T-helper 9 cell (primary cell): ENCODE data around the gene MYOC.
"Not testable (repeated sequence)": the region's sequence is repeated elsewhere in the genome, so short reads cannot be mapped to it uniquely, and the experiment has no call there.

Experiments
- DNase-seq: peaks from one replicate; pipeline ENCODE4 v3.0.0-alpha.2; 2020
- total RNA-seq, 2 donors: gene quantifications; one replicate each; lab custom pipeline; 2026; lab: John Stamatoyannopoulos, UW

The MYOC gene
- total RNA-seq: 0 reads per million in 2 donors

DNA sequence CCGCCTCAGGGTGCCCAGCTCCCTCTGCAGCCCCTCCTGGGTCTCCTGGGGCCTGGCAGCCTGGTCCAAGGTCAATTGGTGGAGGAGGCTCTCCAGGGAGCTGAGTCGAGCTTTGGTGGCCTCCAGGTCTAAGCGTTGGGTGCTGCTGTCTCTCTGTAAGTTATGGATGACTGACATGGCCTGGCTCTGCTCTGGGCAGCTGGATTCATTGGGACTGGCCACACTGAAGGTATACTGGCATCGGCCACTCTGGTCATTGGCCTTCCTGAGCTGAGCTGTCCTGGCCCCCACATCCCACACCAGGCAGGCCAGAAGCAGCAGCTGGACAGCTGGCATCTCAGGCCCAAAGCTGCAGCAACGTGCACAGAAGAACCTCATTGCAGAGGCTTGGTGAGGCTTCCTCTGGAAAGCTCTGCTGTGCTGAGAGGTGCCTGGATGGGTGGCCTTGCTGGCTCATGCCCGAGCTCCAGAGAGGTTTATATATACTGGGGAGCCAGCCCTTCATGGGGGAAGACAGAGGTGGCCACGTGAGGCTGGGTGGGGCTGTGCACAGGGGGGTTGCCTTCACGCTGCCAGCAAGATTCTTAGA, at the start of gene MYOC:
TSS of gene MYOC (minus strand) at position 455 of the 589 bp plus-strand sequence. CDS start at position 378, 77 bp downstream.
- DNase-seq: no peak

DNA sequence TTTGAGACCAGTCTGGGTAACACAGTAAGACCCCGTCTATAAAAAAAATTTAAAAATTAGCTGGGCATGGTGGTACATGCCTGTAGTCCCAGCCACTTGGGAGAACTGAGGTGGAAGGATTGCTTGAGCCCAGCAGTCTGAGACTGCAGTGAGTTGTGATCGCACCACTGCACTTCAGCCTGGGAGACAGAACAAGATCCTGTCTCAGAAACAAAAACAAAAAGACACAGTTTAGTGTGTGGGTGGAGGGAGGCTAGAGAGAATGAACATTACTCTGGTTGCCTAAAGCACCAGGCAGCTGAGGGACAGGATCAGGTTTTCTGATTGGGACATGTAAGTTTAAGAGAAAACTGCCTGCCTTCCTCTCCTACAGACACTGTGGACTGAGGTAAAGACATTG, 47.0 kb upstream of the MYOC start:
- no peak for DNase-seq

DNA sequence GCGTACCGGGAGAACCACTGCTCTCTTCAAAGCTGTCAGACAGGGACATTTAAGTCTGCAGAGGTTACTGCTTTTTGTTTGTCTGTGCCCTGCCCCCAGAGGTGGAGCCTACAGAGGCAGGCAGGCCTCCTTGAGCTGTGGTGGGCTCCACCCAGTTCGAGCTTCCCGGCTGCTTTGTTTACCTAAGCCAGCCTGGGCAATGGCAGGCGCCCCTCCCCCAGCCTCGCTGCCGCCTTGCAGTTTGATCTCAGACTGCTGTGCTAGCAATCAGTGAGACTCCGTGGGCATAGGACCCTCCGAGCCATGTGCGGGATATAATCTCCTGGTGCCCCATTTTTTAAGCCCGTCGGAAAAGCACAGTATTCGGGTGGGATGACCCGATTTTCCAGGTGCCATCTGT, 43.3 kb upstream of the MYOC start:
- not testable (repeated sequence) for DNase-seq

DNA sequence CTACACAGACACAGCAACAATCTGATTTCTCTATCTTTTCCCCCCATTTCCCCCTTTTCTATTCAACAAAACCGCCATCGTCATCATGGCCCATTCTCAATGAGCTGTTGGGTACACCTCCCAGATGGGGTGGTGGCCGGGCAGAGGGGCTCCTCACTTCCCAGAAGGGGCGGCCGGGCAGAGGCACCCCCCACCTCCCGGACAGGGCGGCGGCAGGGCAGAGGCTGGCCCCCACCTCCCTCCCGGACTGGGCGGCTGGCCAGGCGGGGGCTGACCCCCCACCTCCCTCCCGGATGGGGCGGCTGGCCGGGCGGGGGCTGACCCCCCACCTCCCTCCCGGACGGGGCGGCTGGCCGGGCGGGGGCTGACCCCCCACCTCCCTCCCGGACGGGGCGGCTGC, 41.1 kb upstream of the MYOC start:
- DNase-seq: not testable (repeated sequence)

DNA sequence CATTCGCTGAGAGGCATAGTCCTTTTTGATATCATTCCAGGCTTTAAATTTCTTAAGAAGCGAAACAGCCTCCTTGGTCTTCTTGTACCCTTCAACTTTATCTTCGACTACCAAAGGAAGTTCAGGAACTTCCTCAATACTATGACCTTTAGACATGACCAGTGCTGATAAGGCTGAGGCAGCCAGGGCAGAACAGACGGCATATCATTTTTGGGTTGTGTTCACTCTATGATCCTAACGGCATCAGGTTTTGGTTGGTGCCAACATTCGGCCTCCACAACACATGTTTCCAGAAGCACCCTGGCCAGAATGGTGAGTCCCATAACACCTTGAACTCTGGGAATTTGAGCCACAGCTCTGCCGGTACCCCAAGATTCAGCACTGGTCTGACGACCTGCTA, 31.4 kb upstream of the MYOC start:
- no peak for DNase-seq

DNA sequence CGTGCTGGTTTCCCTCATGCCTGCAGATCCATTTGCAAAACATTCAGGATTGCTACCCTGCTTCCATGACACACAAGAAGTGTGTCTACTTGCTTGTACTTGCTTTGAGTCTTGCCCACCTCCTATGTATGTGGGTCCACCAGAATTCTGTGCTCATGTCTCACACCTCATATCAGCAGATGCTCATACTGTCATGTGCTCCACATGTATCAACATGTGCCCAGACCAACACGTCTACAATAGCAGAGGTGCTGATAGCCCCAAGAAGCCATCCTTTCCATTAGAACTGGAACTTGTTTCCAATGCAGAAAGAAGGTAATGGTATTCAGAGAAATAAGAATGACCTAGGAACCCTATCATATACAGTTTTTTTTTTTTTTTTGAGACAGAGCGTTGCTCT, 27.9 kb upstream of the MYOC start:
- DNase-seq: no peak

DNA sequence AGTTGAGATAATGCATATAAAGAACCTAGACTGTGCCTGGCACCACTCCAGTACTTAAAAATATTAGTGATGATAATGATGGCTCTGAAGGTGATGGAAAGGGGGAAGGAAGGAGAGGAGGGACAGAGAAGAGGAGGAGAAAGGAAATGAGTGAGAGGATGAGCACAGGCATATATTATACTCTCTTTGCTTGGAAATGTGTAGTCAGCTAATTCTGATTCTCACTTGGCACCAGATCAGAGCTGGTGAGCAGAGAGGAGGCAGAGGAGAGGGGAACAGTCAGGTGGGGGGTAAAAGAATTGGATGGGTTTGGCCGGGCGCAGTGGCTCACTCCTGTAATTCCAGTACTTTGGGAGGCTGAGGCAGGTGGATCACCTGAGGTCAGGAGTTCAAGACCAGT, 24.3 kb upstream of the MYOC start:
- DNase-seq: no peak

DNA sequence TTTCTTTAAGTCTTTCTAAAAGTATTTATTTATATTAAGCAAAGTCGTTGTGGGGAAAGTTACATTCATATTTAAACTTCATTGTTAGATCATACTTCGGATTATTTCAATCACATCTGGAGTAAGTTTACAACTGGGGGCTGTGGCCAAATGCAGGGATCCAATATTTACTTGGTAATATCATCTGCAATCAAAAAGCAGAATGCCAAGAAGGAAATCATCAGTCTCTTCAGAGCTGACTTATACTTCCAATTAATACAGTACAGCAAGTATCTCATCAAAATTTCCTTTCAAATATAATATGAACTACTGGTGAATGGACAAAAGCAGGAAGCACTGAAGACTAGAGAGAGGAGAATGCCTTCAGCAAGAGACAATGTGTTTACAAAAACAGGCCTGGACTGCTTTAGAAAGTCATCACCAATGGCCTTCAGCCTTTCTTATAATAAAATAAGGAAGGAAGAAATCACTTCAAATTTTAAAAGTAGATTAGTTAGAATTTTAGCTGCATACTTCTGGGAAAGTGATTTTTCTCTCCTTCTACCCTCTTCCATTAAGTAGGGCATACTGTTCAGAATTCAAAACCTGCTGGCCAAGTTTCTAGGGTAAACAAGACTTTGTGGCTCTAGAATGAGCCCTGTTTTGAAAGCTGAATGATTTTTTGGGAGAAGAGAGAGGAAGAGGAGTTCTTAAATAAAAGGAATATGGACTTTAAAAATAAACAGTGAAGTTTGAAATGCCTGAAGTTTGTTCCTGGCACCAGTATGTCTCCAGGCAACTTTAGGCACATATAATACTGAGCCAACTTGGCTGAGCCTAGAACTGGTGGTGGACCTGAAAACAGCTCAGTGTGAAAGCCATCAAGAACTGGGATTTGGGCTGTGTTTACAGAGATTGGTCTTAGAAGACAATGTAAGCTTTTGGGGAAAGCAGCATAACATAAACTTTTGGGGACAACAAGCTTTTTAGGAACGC, 22.2 kb upstream of the MYOC start:
- DNase-seq: no peak

DNA sequence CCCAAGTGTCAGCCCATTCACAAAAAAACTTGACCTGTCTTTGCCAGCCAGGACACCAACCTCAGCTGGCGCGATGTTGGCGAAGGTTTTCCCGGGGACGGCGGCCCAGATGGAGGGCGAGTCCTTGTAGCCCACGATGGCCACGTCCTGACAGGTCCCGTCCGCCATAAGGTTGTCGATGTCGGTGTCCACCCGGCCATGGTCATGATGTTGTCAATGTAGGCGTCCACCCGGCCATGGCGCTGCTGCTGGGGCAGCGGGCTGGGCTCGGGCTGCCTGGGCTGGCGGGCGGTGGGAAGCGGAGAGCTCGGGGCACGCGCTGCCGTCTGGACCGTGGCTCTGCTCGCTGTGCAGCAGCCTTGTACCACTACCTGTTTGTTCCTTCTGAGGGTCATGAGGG, 18.3 kb upstream of the MYOC start:
- DNase-seq: no peak

DNA sequence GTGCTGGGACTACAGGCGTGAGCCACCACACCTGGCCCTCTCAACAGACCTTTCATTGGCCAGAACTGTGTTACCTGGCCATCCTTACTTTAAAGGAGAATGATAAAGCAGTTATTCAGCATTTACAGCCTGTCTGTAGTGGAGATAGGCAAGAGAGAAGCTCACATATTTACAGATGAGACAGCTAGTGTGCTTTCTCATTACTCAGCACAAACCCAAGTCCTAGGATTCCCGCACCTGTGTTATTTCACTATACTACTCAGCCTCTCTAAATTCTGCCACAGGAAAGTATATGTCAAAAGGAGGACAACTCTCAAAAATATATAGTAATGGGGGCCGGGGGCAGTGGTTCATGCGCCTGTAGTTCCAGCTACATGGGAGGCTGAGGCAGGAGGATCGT, 15.9 kb upstream of the MYOC start:
- DNase-seq: no peak

DNA sequence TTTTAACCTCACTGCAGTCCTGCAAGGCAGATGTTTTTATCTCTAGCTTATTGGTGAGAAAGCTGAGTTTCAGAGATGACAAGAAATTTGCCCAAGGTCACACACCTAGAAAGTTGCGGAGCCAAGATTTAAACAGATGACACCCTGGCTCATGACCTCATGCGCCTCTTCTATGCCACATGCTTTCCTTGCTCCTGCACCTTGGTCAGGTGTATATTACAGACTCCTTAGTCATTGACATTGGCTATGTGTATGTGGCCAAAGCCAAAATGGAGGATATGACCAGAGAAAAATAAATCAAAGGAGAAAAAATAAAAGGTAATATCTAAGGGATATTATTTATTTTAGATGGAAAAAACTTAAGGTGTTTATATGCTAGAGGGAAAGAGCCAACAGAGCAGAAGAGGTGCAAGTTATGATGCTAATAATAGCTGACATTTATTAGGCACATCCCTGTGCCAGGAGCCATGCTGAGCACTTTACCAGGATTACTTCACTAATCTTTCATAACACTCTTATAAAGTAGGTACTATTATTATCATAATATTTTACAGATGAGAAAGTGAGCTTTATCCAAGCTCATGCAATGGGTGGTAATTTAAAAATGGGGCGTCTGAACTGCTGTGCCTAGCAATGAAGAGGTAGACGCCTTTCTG, 13.8 kb upstream of the MYOC start:
- DNase-seq: no peak

DNA sequence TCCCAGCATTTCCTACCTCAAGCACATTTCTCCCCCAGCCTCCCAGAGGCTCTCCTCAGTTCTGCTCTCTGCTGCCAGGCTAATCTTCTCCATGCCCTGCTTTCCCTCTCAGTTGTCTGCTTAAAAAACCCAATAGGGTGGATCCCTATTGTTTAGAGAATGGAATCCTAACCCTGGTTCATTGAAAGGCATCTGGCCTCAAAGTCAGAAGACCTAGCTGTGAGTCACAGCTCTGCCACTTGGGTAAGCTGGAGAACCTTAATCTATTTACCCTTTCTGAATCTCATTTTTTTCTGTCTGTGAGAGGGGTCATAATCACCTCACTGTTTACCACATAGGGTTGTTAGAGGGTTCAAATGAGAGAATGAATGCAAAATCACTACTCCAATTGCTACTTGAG, 12.5 kb upstream of the MYOC start:
- no peak for DNase-seq

DNA sequence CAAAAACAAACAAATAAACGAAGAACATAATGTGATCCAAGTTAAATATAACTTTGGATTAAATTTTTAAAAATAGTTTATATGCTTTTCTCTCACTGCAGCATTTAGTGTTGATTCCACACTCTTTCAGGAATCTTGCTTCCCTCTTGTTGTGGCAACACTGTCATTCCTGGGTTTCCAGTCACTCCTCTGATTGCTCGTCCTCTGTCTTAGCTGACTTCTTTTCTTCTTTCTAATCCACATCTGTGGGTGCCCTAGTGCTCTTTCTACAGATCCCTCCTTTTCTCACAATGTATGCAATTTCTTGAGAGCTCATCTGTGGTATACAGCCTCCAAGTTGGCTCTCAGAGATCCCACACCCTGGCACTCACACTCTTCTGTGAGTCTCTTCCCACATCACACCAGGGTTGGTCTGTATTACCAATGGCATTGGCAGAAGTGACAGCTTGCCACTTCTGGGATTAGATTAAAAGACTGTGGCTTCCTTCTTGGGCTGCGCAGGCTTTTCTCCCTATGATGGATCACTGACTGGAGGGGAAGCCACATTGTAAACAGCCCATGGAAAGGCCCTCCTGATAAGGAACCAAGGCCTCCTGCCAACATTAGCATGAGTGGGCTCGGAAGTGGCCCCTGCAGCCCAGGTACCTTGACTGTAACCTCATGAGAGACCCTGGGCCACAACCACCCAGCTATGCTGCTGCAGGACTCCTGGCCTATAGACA, 11.5 kb upstream of the MYOC start:
- no peak for DNase-seq

DNA sequence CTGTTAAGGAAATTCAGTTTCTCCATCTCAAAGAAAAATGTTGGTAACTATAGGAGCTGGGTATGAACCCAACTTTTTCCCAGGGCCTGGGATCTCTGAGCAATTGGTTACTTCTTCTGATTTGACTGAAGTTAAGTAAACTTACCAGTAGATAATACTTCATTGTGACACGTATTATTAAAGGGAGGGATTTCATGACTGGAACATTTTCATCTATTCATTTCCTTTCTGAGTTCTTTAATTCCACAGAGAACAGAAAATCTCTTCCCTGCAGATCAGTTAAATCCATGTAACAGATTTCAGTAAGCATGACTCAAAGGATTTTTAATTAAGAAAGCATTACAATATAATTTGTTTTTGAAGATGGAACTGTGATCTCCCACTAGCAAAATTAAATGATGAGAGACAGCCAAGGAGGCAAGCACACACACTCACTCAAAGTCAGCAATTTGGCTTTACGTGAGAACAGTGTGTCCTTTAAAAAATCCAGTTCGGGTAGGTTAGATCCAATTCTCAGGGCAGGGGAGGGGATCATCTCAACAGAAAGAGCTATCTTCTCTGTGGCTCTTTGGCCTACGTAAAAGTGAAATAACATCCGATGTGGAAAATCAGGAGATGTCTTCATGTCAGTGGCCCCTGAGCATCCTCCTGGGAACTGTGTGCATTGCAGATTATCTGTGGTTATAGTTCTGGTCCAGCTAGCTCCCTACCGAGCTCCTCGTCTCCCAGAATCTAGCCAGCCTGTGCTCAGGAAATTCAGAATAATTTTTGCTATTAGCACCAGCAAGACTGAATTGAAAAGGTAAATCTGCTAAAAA, 10.8 kb upstream of the MYOC start:
- DNase-seq: no peak

DNA sequence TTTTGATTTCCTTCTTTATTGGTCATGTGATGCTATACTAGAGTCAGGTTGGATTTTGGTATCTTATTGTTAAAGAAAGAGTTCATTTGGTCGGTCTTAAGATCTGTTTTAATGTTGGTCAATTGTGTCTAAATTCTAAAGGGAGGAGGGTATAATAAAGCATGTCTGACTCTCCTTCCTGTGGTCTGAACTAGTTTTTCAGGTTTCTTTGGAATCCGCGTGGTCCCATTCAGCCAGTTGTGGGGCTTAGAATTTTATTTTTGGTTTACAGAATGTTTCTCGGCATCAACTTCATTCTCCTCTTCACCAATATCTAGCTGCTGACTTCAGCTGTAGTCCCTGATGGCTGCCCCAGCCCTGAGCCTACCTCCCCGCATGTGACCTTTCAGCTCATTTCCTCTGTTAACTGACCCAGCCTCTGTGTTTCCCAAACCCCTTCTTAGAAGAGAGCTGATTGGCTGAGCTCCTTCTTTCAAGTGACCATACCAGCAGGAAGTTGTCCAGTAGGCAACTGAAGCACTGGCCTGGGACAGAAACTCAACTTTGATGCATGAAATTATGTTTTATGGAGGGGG, 8.7 kb upstream of the MYOC start:
- DNase-seq: no peak

DNA sequence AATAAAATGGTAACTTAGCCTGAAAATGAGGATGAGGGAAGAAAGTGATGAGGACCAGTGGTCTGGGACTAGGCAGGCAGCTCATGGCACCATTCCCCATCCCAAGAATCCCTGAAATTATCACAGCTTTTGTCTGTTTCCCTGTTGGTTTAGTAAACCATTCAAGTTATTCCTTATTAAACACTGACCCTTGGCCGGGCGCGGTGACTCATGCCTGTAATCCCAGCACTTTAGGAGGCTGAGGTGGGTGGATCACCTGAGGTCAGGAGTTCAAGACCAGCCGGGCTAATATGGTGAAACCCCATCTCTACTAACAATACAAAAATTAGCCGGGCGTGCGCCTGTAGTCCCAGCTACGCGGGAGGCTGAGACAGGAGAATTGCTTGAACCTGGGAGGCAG, 3.7 kb upstream of the MYOC start:
- not testable (repeated sequence) for DNase-seq

DNA sequence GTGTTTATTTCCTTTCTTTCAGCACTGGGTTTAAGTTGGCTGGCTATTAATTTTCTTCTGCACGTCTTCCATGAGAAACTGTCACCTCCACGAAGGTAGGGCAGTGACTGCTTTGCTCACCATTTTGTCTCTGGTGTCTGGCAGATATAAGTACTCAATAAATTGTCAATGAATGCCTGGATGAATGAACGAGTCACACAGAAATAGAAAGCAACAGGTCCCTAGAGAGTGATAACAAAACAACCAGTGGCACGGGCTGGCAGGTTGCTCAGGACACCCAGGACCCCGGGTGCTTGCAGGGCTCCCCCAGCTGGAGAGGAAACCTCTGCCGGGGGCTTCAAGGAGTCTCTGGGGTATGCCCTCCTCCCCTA, 3.2 kb upstream of the MYOC start:
- no peak for DNase-seq

DNA sequence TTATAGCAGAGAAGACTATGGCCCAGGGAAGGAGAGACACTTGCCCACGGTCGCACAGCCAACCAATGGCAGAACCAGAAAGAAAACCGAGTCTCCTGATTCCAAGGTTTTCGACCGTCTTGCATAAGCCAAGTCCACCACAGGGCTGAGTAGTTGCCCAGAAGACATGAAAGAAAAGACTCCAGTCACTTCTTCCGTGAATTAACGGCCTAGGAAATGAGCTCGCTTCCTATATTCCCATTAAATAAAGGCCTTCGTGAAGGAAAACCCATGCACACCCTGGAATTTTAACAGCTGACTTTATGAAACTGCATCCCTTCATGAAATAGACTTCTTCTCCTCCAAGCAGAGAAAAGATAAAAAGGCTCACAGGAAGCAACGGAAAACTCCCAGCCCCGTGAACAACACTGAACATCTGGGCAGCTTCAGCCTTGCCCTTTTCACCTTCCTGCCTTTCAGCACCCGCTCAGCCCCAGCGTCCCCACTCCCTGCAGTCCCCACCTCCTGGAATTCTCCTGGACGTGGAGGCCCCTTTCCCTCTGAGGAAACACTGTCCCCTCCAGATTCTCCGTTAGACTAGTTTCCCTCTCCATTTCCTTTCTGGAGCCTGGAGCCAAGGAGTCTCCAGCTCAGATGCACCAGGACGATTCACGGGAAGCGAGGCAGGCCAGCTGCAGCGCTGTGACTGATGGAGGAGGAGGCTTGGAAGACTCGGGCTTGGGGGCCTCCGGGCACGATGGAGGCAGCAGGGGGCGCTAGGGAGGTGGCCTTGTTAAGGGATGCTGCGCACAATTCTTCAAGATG, 2.7 kb upstream of the MYOC start:
- DNase-seq: peak; percentile 52

DNA sequence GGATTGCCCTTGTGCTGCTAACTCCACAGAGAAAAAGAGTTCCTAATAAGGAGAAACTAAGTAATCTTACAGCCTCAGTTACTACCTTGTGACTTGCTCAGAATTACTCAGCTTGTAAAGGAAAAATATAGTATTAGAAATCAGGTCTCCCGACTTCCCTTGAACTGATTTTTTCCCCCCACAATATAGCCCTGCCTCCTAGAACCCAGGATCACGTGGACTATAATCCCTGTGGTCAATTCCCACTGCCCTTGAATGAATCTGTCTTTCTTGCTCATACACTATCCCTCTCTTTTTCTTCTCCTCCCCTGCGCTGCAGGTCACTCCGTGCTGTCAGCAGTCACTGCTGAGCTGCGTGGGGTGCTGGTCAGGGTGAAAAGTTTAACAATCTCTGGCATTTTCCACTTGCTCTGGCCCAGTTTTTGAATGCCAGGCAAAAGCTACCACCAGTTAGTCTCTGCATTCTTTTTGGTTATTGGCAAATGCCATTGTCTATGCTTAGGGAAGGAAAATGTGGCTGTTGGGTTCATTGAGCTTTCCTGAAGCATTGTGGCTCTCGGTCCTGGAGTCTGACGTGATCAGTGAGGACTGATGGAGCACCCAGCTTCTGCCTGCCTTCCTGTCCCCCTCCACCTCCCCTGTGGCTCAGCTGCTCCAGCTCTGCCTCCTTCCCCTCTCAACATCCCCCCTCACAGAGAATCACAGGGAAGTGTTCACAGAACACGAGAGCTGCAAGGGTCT, 1.9 kb upstream of the MYOC start:
- DNase-seq: no peak

DNA sequence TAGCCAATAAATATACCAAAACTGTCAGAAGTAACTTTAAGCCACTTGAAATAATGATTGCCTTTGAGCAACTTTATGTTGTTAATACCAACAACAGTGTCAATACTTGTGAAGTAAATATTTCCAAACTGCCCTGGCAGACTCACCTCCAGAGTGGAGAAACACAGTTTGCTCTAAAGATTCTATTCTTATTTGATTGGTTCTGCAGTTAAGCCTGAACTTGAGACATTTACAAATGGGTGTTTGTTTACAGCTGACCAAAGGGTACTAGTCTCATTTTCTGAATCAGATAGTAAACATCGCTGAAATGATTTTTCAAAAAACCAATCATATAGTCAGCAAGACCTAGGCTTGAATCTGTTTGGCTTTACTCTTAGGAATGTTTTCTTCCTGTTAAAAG, 1.3 kb upstream of the MYOC start:
- DNase-seq: no peak
